IPS-18a (cell line): Measurements from ENCODE around the gene LMNA.

Source experiments
- H3K27ac ChIP-seq: one replicate; pipeline ENCODE4 v1.5.1; 2013; ENCODE audit warnings: low read length
- H3K27me3 ChIP-seq: one replicate; pipeline ENCODE4 v1.6.1; 2013; ENCODE audit warnings: mild to moderate bottlenecking, low read length; ENCODE audit not compliant: control insufficient read depth, insufficient read depth
- H3K36me3 ChIP-seq: one replicate; pipeline ENCODE4 v1.6.1; 2013; ENCODE audit warnings: low read depth, low read length; ENCODE audit not compliant: control insufficient read depth
- H3K4me1 ChIP-seq: one replicate; pipeline ENCODE4 v1.6.1; 2013; ENCODE audit warnings: low read depth, low read length; ENCODE audit not compliant: control insufficient read depth
- H3K4me3 ChIP-seq: one replicate; pipeline ENCODE4 v1.5.1; 2013; ENCODE audit warnings: low read length
- H3K9ac ChIP-seq: one replicate; pipeline ENCODE4 v1.6.1; 2013; ENCODE audit warnings: mild to moderate bottlenecking, low read length, moderate library complexity
- H3K9me3 ChIP-seq: one replicate; pipeline ENCODE4 v1.6.1; 2013; ENCODE audit warnings: low read depth, low read length; ENCODE audit not compliant: control insufficient read depth

LMNA gene

GRCh38 chr1:156152628-156153027 is 38.1 kb downstream of the LMNA start:
- H3K4me1 ChIP-seq, result peaks cover 36% of the 10 kb centered on the region
- H3K27me3 ChIP-seq, result no peaks in the 10 kb centered on the region
- H3K9me3 ChIP-seq, result no peaks in the 10 kb centered on the region
- H3K9ac ChIP-seq, result no peak overlapping the region
- H3K4me3 ChIP-seq, result no peak overlapping the region
- H3K36me3 ChIP-seq, result no peaks in the 10 kb centered on the region
- no peak overlapping the region for H3K27ac ChIP-seq

GRCh38 chr1:156153362-156153761 is 38.9 kb downstream of the LMNA start, which contains the start of gene SEMA4A:
Gene SEMA4A (plus strand): TSS chr1:156153585. CDS start chr1:156154579, 994 bp downstream.
- no peak within 1 kb of the TSS for H3K27ac ChIP-seq

GRCh38 chr1:156154317-156154749 is 39.8 kb downstream of the LMNA start:
- Histone ChIP-seq H3K4me1 (peaks cover 25% of the 10 kb centered on the region), H3K27me3 (no peaks in the 10 kb centered on the region), H3K9ac (no peak overlapping the region), H3K36me3 (no peaks in the 10 kb centered on the region), H3K27ac (no peak overlapping the region), H3K9me3 (no peaks in the 10 kb centered on the region), H3K4me3 (no peak overlapping the region)

More at GRCh38 chr1:156153362-156153761, 38.9 kb downstream of the LMNA start, which contains the start of gene SEMA4A:
- H3K36me3 ChIP-seq, result no peaks in the 10 kb centered on the region
- peaks cover 29% of the 10 kb centered on the region for H3K4me1 ChIP-seq
- H3K9ac ChIP-seq, result no peak within 1 kb of the TSS
- no peak within 1 kb of the TSS for H3K4me3 ChIP-seq
- H3K27me3 ChIP-seq, result no peaks in the 10 kb centered on the region
- no peaks in the 10 kb centered on the region for H3K9me3 ChIP-seq

- Histone ChIP-seq H3K27me3 (no peaks in the 10 kb centered on the region), H3K4me3 (no peak overlapping the region), H3K4me1 (peaks cover 18% of the 10 kb centered on the region), H3K9me3 (no peaks in the 10 kb centered on the region), H3K27ac (no peak overlapping the region), H3K9ac (no peak overlapping the region), H3K36me3 (no peaks in the 10 kb centered on the region)
Measured at GRCh38 chr1:156155756-156156510, 41.4 kb downstream of the LMNA start.

GRCh38 chr1:156157506-156157905 is 43.0 kb downstream of the LMNA start:
- Histone ChIP-seq H3K27me3 (no peaks in the 10 kb centered on the region), H3K27ac (no peak overlapping the region), H3K4me3 (no peak overlapping the region), H3K36me3 (no peaks in the 10 kb centered on the region), H3K4me1 (peaks cover 13% of the 10 kb centered on the region), H3K9me3 (no peaks in the 10 kb centered on the region), H3K9ac (no peak overlapping the region)

GRCh38 chr1:156157966-156158365 is 43.5 kb downstream of the LMNA start:
- no peak overlapping the region for H3K4me3 ChIP-seq
- no peaks in the 10 kb centered on the region for H3K36me3 ChIP-seq
- H3K9ac ChIP-seq, result no peak overlapping the region
- H3K27ac ChIP-seq, result no peak overlapping the region
- H3K9me3 ChIP-seq, result no peaks in the 10 kb centered on the region
- H3K4me1 ChIP-seq, result peaks cover 11% of the 10 kb centered on the region
- H3K27me3 ChIP-seq, result no peaks in the 10 kb centered on the region

- Histone ChIP-seq H3K9ac (no peak overlapping the region), H3K27ac (no peak overlapping the region), H3K36me3 (no peaks in the 10 kb centered on the region), H3K4me1 (peaks cover 11% of the 10 kb centered on the region), H3K9me3 (no peaks in the 10 kb centered on the region), H3K27me3 (no peaks in the 10 kb centered on the region), H3K4me3 (peak overlapping the region; percentile 47)
Measured at GRCh38 chr1:156160000-156160742, 45.7 kb downstream of the LMNA start.

- H3K9me3 ChIP-seq, result no peaks in the 10 kb centered on the region
- peaks cover 11% of the 10 kb centered on the region for H3K4me1 ChIP-seq
- H3K36me3 ChIP-seq, result no peaks in the 10 kb centered on the region
- H3K9ac ChIP-seq, result no peak overlapping the region
- no peak overlapping the region for H3K27ac ChIP-seq
- H3K4me3 ChIP-seq, result peak overlapping the region; percentile 47
- H3K27me3 ChIP-seq, result no peaks in the 10 kb centered on the region
Measured at GRCh38 chr1:156160743-156161171, 46.2 kb downstream of the LMNA start.

GRCh38 chr1:156162430-156163037 is 48.0 kb downstream of the LMNA start:
- no peaks in the 10 kb centered on the region for H3K27me3 ChIP-seq
- no peak overlapping the region for H3K9ac ChIP-seq
- no peak overlapping the region for H3K4me3 ChIP-seq
- H3K4me1 ChIP-seq, result peaks cover 11% of the 10 kb centered on the region
- no peaks in the 10 kb centered on the region for H3K9me3 ChIP-seq
- H3K36me3 ChIP-seq, result no peaks in the 10 kb centered on the region
- H3K27ac ChIP-seq, result no peak overlapping the region

- no peak overlapping the region for H3K9ac ChIP-seq
- H3K27ac ChIP-seq, result no peak overlapping the region
- H3K36me3 ChIP-seq, result no peaks in the 10 kb centered on the region
- H3K4me1 ChIP-seq, result peaks cover 11% of the 10 kb centered on the region
- no peaks in the 10 kb centered on the region for H3K9me3 ChIP-seq
- no peaks in the 10 kb centered on the region for H3K27me3 ChIP-seq
- no peak overlapping the region for H3K4me3 ChIP-seq
Measured at GRCh38 chr1:156163712-156164111, 49.2 kb downstream of the LMNA start.

GRCh38 chr1:156164125-156164831 is 49.8 kb downstream of the LMNA start:
- Histone ChIP-seq H3K9ac (no peak overlapping the region), H3K36me3 (no peaks in the 10 kb centered on the region), H3K4me3 (no peak overlapping the region), H3K9me3 (no peaks in the 10 kb centered on the region), H3K27ac (no peak overlapping the region), H3K4me1 (peaks cover 11% of the 10 kb centered on the region), H3K27me3 (no peaks in the 10 kb centered on the region)
